Osteocyte (in vitro differentiated cells): ENCODE data around the gene CMC2. TPM values are rescaled to one million over a fixed set of nuclear protein-coding genes. Genes with fewer than 3 reads are reported as not detected.

Experiments
- DNase-seq: peaks from one replicate; pipeline ENCODE4 v3.0.0; 2021; ENCODE audit warnings: mixed read lengths; ENCODE audit not compliant: unreplicated experiment; ENCODE audit errors: extremely low spot score
- H3K27ac Mint-ChIP-seq: one replicate; pipeline ENCODE4 v1.8.0; 2021; ENCODE audit warnings: mild to moderate bottlenecking, mixed read lengths; ENCODE audit not compliant: unreplicated experiment
- H3K27me3 Mint-ChIP-seq: one replicate; pipeline ENCODE4 v1.8.0; 2021; ENCODE audit warnings: mixed read lengths; ENCODE audit not compliant: unreplicated experiment
- H3K36me3 Mint-ChIP-seq: one replicate; pipeline ENCODE4 v1.8.0; 2021; ENCODE audit warnings: mixed read lengths; ENCODE audit not compliant: unreplicated experiment
- H3K4me1 Mint-ChIP-seq: one replicate; pipeline ENCODE4 v1.8.0; 2021; ENCODE audit warnings: mixed read lengths; ENCODE audit not compliant: unreplicated experiment
- H3K4me3 Mint-ChIP-seq: one replicate; pipeline ENCODE4 v1.8.0; 2021; ENCODE audit warnings: mild to moderate bottlenecking, moderate library complexity, mixed read lengths; ENCODE audit not compliant: unreplicated experiment
- H3K9me3 Mint-ChIP-seq: one replicate; pipeline ENCODE4 v1.8.0; 2021; ENCODE audit warnings: mixed read lengths; ENCODE audit not compliant: unreplicated experiment
- total RNA-seq: library from RNA; stranded (reverse); gene quantifications from 2 replicates; pipeline ENCODE4 v1.2.1, GENCODE V29; 2021
- TF ChIP-seq, protein P1 (sequence below): fragments of 200-600 bp; sonication (generic); IDR thresholded peaks from 2 replicates; pipeline ENCODE4 v1.5.0; 2021; ENCODE audit warnings: antibody characterized with exemption, mild to moderate bottlenecking, moderate library complexity

CMC2 gene
- total RNA-seq, 1 donor from 2014 or later: 42.2 TPM

DNA sequence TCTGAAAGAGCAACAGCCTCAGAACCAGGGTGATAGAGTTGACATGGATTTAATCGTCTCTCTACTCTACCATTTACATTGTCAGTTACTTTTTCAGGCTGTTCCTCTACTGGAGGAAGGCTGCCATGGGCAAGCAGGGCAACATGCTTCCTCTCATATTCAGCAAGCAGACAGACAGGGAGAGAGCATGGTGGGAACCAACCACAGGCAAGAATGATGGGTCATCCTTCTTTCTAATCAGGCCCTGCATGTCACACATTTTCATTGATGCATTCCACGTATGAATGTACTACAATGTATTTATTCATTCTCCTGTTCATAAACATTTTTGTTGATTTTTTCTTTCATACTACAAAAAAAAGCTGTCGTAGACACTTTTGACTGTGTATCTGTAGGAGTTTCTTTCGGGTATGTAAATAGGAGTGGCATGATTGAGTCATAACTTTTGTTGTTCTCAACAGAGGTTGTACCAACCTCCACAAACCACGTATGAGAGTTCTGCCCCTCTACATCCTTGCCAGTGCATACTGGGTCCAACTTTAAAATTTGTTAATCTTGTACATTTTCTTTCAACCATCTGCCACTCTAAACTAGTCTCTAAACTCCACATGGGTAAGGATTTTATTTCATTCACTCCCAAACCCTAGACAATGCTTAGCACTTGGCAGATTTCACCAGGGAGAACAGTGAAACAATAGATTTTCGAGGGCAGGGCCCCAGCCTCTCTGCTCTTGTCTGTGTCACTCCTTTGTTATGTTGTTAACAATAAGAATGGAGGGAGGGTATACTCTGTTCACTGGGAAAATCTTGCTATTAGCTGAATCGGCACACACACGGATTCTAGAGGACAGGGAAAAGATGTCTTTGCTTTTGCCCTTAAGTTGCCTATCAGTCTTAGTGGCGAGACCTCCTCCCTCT, 58.7 kb downstream of the CMC2 start:
- H3K9me3 Mint-ChIP-seq: no peaks in the 10 kb centered on the region
- TF ChIP-seq, protein P1, sequence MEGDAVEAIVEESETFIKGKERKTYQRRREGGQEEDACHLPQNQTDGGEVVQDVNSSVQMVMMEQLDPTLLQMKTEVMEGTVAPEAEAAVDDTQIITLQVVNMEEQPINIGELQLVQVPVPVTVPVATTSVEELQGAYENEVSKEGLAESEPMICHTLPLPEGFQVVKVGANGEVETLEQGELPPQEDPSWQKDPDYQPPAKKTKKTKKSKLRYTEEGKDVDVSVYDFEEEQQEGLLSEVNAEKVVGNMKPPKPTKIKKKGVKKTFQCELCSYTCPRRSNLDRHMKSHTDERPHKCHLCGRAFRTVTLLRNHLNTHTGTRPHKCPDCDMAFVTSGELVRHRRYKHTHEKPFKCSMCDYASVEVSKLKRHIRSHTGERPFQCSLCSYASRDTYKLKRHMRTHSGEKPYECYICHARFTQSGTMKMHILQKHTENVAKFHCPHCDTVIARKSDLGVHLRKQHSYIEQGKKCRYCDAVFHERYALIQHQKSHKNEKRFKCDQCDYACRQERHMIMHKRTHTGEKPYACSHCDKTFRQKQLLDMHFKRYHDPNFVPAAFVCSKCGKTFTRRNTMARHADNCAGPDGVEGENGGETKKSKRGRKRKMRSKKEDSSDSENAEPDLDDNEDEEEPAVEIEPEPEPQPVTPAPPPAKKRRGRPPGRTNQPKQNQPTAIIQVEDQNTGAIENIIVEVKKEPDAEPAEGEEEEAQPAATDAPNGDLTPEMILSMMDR: no peak
- peaks cover 17% of the 10 kb centered on the region for H3K27me3 Mint-ChIP-seq
- H3K27ac Mint-ChIP-seq: no peak overlapping the region
- H3K36me3 Mint-ChIP-seq: no peaks in the 10 kb centered on the region
- no peak for DNase-seq
- no peak overlapping the region for H3K4me3 Mint-ChIP-seq
- H3K4me1 Mint-ChIP-seq: no peaks in the 10 kb centered on the region

GRCh38 chr16:80947239-80947638, 59.4 kb downstream of the CMC2 start:
- H3K36me3 Mint-ChIP-seq: no peaks in the 10 kb centered on the region
- no peaks in the 10 kb centered on the region for H3K9me3 Mint-ChIP-seq
- TF ChIP-seq, protein P1: no peak
- no peak overlapping the region for H3K4me3 Mint-ChIP-seq
- H3K4me1 Mint-ChIP-seq: no peaks in the 10 kb centered on the region
- H3K27me3 Mint-ChIP-seq: peaks cover 17% of the 10 kb centered on the region
- H3K27ac Mint-ChIP-seq: no peak overlapping the region
- DNase-seq: no peak

GRCh38 chr16:80946481-80946880, 60.2 kb downstream of the CMC2 start:
- Mint-ChIP-seq H3K4me1 (no peaks in the 10 kb centered on the region), H3K9me3 (no peaks in the 10 kb centered on the region), H3K36me3 (no peaks in the 10 kb centered on the region), H3K4me3 (no peak overlapping the region), H3K27ac (no peak overlapping the region), H3K27me3 (peaks cover 17% of the 10 kb centered on the region)
- no peak for DNase-seq
- TF ChIP-seq, protein P1: no peak

DNA sequence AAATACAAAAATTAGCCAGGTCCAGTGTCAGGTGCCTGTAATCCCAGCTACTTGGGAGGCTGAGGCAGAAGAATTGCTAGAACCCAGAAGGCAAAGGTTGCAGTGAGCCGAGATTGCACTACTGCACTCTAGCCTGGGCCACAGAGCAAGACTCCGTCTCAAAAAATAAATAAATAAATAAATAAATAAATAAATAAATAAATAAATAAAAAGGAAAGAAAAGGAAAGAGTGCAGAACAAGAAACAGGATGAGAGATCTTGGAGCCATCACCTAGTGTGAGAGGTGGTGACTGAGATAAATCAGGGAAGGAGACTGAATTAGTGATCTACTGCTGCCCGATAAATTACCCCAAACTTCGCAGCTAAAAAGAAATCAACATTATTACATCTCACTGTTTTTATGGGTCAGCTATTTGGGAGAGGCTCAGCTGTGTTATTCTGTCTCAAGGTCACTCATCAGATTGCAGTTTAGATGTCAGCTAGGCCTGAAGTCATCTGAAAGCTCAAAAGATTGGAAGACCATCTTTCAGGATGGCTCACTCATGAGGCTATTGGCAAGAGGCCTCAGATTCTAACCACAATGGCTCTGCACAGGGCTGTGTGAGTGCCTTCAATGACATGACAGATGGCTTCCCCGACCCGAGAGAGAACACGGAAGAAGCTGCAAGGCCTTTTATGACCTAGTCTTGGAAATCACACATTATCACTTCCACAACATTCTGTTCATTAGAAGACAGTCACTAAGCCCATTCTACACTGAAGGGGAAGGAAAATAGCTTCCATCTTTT, 66.4 kb downstream of the CMC2 start:
- Mint-ChIP-seq H3K27ac (no peak overlapping the region), H3K4me3 (no peak overlapping the region), H3K36me3 (no peaks in the 10 kb centered on the region), H3K4me1 (peaks cover 19% of the 10 kb centered on the region), H3K27me3 (peaks cover under 1% of the 10 kb centered on the region), H3K9me3 (no peaks in the 10 kb centered on the region)
- DNase-seq: no peak
- TF ChIP-seq, protein P1: no peak

- peak overlapping the region; percentile 68 for H3K27ac Mint-ChIP-seq
- no peak overlapping the region for H3K4me3 Mint-ChIP-seq
Measured at GRCh38 chr16:80938879-80939260, 67.8 kb downstream of the CMC2 start.

More at GRCh38 chr16:80938879-80939260, 67.8 kb downstream of the CMC2 start:
- H3K27me3 Mint-ChIP-seq: no peaks in the 10 kb centered on the region
- H3K4me1 Mint-ChIP-seq: peaks cover 21% of the 10 kb centered on the region
- no peak for DNase-seq
- H3K9me3 Mint-ChIP-seq: no peaks in the 10 kb centered on the region
- TF ChIP-seq, protein P1: no peak
- no peaks in the 10 kb centered on the region for H3K36me3 Mint-ChIP-seq
